Measurements from ENCODE around the gene FANCD2OS.
"Not testable (repeated sequence)": the region's sequence is repeated elsewhere in the genome, so short reads cannot be mapped to it uniquely, and the experiment has no call there.

FANCD2OS gene

DNA sequence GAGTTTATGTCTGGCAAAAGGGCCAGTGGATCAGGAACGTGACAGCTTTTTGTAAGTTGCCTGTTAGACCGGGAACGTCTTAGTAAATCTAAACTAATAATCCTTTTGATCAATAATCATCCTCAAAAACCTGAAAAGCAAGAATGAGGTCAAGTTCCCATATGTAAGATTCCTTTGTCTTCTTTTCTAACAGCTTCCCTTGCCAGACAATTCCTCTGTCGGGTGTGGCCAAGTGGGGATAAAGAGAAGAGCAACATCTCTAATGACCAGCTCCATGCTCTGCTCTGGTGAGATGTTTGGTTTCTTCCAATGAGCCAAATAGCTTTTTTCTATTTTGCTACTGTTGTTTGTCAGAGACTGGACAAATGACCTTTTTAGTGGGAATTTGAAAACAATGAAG is 19.8 kb downstream of the FANCD2OS start:
- TF ChIP-seq, protein P1, sequence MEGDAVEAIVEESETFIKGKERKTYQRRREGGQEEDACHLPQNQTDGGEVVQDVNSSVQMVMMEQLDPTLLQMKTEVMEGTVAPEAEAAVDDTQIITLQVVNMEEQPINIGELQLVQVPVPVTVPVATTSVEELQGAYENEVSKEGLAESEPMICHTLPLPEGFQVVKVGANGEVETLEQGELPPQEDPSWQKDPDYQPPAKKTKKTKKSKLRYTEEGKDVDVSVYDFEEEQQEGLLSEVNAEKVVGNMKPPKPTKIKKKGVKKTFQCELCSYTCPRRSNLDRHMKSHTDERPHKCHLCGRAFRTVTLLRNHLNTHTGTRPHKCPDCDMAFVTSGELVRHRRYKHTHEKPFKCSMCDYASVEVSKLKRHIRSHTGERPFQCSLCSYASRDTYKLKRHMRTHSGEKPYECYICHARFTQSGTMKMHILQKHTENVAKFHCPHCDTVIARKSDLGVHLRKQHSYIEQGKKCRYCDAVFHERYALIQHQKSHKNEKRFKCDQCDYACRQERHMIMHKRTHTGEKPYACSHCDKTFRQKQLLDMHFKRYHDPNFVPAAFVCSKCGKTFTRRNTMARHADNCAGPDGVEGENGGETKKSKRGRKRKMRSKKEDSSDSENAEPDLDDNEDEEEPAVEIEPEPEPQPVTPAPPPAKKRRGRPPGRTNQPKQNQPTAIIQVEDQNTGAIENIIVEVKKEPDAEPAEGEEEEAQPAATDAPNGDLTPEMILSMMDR (IDR thresholded peaks at IDR 0.05; ENCODE audit: low read depth, low read length) = no peak
- no peak overlapping the region for H3K4me3 ChIP-seq (ENCODE audit: low read depth, low read length)
- no peaks in the 10 kb centered on the region for H3K4me1 ChIP-seq
- no peak for DNase-seq
- H3K27me3 ChIP-seq = no peaks in the 10 kb centered on the region
- no peaks in the 10 kb centered on the region for H3K9me3 ChIP-seq
- H3K36me3 ChIP-seq = no peaks in the 10 kb centered on the region

DNA sequence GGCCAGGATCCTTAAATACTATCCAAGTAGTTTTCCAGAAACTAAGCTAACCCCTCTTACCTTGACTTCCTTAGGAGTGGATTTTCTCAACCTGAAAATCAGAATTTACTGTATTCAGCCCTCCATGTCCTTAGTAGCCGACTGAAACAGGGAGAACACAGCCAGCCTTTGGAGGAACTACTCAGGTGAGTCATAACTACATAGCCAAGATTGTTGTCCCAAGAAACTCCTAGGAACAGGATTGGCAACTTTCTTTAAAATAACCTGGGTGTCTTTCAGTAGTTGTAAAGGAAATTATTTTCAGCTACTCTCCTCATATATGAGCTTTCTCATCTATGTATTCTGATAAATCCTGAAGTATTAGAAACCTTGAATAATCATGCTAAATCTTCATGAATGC is 22.3 kb downstream of the FANCD2OS start:
- Histone ChIP-seq H3K36me3 (no peaks in the 10 kb centered on the region), H3K4me1 (no peaks in the 10 kb centered on the region), H3K9me3 (no peaks in the 10 kb centered on the region), H3K4me3 (ENCODE audit: low read depth, low read length) (no peak overlapping the region), H3K27me3 (no peaks in the 10 kb centered on the region)
- DNase-seq = no peak
- TF ChIP-seq, protein P1 (IDR thresholded peaks at IDR 0.05; ENCODE audit: low read depth, low read length) = no peak

DNA sequence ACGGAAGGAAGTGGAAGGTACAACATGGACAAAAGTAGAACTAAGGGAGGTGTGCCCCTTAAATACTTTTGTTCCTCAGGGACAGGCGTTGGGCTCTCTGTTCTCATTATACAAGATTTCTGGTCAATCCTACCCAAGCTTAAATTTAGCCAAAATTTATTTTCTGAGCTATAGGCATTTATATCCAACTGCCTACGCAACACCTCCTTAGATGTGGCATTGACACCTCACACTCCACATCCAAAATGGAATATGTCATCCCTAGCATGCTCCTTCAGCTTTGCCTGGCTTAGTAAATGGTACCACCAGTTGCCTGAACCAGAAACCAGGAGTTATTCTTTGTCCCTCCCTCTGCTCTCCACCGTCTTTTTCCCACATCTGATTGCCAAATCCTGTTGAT is 26.2 kb downstream of the FANCD2OS start:
- no peaks in the 10 kb centered on the region for H3K4me1 ChIP-seq
- no peak for DNase-seq
- no peak overlapping the region for H3K4me3 ChIP-seq (ENCODE audit: low read depth, low read length)
- H3K36me3 ChIP-seq = no peaks in the 10 kb centered on the region
- no peaks in the 10 kb centered on the region for H3K27me3 ChIP-seq
- TF ChIP-seq, protein P1 (IDR thresholded peaks at IDR 0.05; ENCODE audit: low read depth, low read length) = no peak
- H3K9me3 ChIP-seq = no peaks in the 10 kb centered on the region

DNA sequence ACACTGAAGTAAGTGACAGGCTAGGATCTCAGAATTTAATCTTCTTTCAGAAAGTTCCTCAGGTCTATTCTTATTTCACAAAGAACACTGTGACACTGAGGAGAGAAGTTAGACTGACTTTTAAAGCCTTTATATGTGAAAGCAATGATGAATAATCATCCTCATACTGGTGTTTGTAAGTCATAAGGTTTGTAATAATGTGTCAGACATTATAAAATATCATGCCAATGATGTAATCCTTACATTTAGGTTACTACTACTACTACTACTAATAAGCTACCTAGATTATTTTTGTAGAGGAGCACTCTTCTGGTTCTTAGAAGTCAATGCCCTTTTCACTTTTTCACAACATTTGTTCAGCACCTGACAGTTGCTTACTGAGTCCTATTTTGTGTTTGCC is 33.4 kb downstream of the FANCD2OS start:
- TF ChIP-seq, protein P1 (IDR thresholded peaks at IDR 0.05; ENCODE audit: low read depth, low read length) = no peak
- DNase-seq = no peak
- H3K36me3 ChIP-seq = no peaks in the 10 kb centered on the region
- H3K4me3 ChIP-seq (ENCODE audit: low read depth, low read length) = no peak overlapping the region
- no peaks in the 10 kb centered on the region for H3K27me3 ChIP-seq
- H3K9me3 ChIP-seq = no peaks in the 10 kb centered on the region
- no peaks in the 10 kb centered on the region for H3K4me1 ChIP-seq

DNA sequence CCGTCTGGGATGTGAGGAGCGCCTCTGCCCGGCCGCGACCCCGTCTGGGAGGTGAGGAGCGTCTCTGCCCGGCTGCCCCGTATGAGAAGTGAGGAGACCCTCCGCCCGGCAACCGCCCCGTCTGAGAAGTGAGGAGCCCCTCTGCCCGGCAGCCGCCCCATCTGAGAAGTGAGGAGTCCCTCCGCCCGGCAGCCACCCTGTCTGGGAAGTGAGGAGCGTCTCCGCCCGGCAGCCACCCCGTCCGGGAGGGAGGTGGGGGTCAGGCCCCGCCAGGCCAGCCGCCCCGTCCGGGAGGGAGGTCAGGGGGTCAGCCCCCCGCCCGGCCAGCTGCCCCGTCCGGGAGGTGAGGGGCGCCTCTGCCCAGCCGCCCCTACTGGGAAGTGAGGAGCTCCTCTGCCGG is 38.0 kb downstream of the FANCD2OS start:
- not testable (repeated sequence) for H3K4me1 ChIP-seq; H3K27me3 ChIP-seq; DNase-seq; H3K9me3 ChIP-seq; H3K4me3 ChIP-seq (ENCODE audit: low read depth, low read length); H3K36me3 ChIP-seq

DNA sequence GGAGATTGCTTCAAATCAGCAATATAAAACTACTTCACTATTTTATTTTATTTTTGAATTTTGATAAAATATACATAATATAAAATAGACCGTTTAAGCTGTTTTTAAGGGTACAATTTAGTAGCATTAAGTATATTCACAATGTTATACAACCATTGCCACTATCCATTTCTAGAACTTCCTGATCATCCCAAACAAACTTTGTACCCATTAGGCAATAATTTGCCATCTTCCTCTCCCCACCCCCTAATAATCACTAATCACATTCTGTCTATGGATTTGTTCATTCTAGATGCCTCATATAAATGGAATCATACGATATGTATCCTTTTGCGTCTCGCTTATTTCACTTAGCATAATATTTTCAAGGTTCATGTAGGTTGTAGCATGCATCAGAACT is 53.0 kb downstream of the FANCD2OS start:
- H3K27me3 ChIP-seq = no peaks in the 10 kb centered on the region
- no peaks in the 10 kb centered on the region for H3K36me3 ChIP-seq
- TF ChIP-seq, protein P1 (IDR thresholded peaks at IDR 0.05; ENCODE audit: low read depth, low read length) = no peak
- no peaks in the 10 kb centered on the region for H3K9me3 ChIP-seq
- H3K4me1 ChIP-seq = no peaks in the 10 kb centered on the region
- no peak overlapping the region for H3K4me3 ChIP-seq (ENCODE audit: low read depth, low read length)
- DNase-seq = no peak

Data from BE2C (cell line).